Measurements from ENCODE around the gene FHIT.

- no peak for TF ChIP-seq POLR2A (IDR thresholded peaks at IDR 0.05)
- TF ChIP-seq CTCF (IDR thresholded peaks at IDR 0.05): no peak
These were observed 93.0 kb downstream of the FHIT start for GRCh38 chr3:61158216-61158615.

All from ovary (tissue), 3 donors.